HG03521 (cell line): ENCODE results near the gene SMIM5.
"Not testable (repeated sequence)": the region's sequence is repeated elsewhere in the genome, so short reads cannot be mapped to it uniquely, and the experiment has no call there.

Experiments used
- ATAC-seq: cut with Tn5 transposase; IDR thresholded peaks from one replicate; pipeline ENCODE4 v1.9.1; 2021; ENCODE audit warnings: mild to moderate bottlenecking, moderate library complexity; ENCODE audit not compliant: unreplicated experiment

The SMIM5 gene

DNA sequence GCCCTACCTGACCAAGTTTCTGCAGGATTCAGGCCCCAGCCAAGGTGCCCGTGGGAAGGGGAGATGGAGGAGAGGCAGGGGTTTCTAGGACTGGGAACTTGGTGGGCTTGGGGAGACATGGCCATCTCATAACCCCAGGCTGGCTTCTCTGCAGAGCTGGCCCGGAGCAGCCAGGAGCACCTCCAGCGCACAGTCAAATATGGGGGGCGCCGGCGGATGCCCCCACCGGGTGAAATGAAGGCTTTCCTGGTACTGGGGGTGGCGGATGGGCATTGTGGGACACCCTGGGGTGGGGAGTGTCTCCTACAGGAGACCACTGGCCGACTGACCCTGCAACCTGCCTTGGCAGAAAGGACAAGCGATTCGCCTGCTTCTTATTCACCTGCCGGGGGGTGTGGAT lies 9.2 kb upstream of the SMIM5 start:
- ATAC-seq: no peak

DNA sequence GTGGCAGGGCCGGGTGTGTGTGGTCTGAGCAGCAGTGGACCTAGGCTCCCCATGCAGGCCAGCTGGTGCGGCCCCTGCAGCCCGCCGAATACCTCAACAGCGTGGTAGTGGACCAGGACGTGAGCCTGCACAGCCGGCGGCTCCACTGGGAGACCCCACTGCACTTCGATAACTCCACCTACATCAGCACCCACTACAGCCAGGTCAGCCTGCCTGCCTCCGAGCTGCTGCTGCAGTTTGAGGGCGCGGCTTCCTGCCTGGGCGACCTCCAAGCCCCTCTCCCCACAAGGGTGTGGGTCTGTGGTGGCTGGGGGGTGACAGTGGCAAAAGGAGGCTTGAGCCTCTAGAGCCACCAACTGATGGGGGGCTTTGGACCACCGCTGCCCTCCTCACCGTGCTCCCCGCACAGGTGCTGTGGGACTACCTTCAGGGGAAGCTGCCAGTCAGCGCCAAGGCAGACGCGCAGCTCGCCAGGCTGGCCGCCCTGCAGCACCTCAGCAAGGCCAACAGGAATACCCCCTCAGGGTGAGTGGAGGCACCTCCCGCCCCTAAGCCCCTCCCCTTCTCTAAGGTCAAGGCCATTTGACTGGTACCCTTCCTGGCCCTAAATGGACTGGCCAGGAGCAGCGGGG lies 8.4 kb upstream of the SMIM5 start:
- no peak for ATAC-seq

DNA sequence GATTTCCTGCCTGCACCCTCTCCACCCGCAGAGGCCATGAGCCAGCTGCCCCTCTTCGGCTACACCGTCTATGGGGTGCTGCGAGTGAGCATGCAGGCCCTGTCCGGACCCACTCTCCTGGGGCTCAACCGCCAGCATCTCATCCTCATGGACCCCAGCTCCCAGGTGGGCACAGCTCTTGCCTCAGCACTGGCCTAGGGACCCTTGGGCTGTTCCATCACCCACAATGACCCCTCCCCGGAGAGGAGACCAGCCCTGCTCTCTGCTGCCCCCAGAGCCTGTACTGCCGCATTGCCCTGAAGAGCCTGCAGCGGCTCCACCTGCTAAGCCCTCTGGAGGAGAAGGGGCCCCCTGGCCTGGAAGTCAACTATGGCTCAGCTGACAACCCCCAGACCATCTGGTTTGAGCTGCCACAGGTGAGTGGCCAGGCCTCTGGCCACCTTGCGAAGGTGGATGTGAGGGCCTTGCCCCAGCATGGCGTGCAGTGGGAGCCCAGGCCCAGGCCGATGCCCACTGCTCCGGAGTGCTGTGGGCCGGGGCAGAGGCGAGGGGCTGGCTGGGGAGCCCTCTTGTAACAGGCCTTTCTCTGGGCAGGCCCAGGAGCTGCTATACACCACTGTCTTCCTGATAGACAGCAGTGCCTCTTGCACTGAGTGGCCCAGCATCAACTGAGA lies 7.3 kb upstream of the SMIM5 start:
- no peak for ATAC-seq

DNA sequence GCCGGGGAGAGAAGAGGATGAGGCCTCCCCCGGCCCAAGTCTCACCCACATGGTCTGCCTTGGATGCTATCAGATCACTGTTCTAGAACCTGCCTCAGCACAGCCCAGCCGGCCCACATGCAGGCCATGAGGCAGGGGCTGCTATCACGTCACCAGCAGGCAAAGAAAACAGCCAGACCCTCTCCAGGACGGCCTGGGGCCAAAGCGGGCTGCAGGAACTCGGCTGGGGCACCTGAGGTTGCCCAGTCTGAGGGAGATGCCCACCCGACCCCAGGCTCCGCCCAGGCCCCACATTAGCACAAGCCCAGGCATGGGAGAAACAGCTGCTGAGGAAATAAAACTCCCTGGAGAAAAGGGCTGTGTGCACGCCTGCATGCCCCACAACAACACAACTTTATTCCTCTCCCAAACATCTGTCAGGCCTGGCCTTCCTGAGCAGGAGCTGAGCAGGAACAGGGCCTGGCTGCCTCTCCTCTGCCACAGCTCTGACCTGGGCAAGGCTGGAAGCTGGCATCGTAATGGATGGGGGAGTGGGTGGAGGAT lies 6.7 kb upstream of the SMIM5 start:
- ATAC-seq: no peak

DNA sequence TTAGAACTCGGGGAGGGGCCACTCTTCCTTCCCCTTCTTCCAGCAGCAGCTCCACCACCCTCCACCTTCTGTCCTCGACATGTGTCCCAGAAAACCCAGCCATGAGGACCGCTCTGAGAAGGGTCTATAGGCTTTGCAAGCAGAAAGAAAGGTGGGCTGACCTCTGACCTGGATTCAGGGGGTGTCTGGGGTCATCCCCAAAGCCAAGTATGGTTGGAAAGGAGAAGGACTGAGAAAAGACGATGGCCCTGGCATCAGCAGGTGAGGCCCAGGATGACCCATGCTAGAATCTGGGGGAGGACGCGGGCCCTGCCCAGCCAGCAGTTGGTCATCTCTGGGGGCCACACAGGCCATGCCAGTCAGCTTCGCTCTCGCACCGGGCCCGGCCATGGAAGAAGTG lies 6.1 kb upstream of the SMIM5 start:
- ATAC-seq: no peak

GRCh38 chr17:75628425-75628824 lies 4.8 kb upstream of the SMIM5 start:
- no peak for ATAC-seq

DNA sequence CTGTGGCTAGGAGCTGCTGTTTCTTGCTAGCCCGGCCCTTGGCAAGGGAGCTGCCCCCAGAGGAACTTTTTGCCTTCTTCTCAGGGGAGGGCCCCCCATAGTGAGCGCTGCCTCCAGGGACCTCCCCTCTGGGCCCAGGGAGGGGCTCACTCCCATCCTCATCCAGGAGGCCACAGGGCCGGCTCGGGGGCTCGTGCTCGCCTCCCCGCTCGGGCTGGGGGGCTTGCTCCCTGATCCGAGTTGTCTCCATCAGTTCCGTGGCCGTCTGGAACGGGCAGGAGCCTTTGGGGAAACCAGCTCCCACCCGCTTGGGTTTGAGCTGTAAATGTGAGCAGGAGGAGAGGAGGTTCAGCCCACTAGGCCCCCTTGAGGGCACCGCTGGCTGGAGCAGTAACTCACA lies 4.1 kb upstream of the SMIM5 start:
- no peak for ATAC-seq

DNA sequence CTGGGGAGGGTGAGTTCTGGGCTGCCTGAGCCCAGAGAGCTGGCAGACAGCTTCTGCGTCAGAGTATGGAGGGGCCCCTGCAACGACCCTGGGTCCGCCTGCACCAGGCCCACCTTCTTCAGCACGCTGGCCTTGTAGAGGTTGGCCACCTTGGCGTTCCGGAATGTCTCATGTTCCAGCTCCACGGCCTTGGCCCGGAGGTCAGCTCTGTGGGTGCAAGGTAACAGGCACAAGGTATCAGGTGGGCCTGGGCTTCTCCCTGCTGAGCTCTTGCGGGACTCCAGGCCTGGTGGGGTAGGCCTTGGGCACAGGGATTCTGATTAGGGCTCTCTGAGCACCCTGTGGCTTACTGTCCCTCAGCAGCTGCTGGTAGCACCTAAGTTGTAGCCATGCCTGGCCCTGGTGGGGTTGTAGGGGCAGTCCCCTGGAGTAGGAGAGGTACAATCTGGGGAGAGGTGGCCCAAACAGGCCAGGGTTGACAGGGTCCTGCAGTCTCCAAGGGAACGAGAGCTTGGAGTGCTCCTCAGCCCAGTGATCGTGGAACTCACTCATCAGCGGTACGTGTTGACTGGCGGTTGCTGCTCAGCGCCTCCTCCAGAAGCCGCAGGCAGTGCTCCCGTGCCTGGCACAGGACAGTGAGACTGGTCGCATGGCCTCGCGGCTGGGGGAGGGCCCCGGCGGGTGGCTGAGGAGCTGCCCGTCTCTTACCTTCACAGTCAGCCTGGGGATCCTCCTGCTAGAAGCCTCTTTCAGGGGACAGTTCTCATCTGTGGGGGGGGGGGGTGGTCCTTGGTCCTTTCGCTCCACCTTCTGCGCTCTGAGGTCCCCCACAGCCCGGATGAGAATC lies 2.9 kb upstream of the SMIM5 start:
- no peak for ATAC-seq

DNA sequence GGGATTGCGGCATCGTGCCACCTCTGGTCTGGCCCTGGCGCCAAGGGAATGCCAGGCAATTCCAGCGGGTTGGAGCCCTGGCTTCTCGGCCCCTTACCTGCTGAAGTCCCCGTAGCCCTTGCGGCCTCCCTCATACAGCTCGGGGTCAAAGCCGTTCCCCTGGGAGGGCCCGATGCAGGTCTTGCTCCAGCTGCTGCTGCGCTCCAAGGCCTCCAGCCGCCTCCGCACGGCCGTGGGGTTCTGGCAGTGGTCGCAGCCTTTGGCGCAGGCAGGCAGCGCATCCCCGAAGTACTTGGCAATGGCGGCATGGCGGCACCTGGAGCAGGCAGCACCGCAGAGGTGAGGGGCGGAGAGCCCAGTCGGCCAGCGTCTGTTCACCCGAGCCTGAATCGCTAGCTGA lies 1.9 kb upstream of the SMIM5 start:
- no peak for ATAC-seq

DNA sequence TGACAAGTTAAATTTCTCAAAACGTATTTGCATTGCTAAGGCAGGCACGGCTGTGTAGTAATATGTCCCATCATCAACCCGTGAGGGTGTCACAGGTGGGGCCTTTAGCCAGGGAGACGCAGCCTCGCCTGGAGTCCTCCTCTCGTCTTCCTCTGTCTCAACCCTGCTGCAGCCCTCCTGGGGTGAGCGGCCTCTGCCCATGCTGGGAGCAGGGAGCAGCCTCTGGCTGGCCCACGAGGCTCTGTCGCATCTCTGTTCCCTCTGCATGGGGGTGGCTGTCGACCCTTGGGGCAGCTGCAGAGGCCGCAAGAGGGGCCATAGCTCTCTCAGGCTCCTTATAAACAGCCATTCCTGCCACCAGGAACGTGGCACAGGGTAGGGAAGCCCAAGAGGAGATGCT lies 806 bp upstream of the SMIM5 start:
- ATAC-seq: no peak

DNA sequence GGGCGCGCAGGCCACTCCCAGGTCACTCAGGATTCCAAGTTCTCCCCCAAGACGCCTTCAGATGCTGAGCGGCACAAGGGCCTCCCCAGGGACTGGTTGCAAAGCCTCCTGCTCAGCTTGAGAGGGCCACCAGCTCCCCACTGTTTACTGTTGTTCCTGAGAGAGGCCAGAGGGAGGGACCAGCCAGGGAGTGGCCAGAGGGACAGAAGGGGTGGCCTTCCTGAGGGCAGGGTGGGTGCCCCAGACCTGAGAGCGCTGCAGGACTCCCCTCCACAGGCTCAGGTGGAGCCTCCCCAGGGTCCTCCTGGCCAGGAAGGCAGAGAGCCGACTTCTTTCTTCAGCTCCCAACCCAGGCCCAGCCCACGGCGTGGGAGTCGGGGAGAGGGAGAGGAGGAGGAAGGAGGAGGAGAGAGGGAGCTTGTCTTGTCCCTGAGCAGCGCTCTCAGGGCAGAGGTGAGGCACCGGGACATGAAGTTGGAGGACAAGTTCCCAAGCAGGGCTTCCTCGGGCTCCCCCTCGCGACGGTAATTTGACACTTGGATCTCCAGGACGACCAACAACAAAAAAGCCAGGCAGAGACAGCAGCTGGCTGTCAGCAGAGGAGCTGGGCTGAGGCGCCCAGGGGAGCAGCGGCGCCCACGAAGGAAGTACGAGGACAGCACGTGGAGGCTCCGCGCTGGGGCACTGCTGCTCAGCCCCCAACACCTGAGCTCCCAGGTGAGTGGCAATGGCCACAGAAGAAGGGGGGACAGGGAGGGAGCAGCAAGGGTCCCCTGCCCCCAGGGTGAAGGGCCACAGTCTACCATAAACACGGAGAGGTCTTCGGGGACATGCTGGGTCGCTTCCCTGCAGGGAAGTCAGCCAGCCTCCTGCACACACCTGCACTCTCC lies 497 bp downstream of the SMIM5 start:
- ATAC-seq: no peak

GRCh38 chr17:75634376-75634740 lies 1.1 kb downstream of the SMIM5 start:
- no peak for ATAC-seq

DNA sequence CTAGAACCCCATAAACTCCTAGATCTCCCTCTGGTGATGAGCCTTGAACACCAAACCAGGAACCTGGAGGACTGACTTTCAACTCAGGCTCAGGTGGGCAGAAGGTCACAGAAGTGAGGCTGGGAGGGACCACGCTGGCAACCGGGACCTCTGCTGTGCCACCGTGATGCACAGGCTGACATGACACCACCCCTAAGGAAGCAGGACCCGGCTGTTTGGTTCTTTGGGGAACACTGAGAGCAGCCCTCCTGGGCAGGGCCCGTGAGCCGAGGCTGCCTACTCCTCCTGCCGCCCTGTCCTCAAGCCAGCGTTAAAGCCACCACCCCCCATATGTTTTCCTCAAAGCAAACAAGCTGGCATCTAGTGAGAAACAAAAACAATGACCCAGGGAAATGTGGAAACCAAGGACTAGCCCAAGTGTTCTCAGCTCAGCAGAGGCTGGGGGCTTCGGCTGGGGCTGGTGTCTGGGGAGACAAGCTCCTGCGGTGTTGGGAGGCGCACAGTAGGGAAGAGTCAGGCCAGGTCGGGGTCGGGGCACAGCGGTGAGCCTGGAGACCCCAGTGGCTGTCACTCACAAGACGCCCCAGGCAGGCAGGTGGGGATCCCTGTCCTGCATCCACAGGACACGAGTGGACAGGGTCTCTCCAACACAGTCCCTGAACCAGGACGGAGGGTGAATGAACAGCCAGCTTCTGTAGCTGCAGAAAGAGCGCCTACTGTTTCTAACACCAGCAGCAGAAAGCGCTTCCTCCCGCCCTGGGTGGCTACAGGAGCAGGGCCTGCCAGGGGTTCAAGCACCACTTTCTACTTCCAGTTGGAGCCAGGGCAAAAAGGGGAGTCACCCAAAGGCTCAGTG lies 1.7 kb downstream of the SMIM5 start:
- no peak for ATAC-seq

- no peak for ATAC-seq
Observed at GRCh38 chr17:75635610-75636202, 2.5 kb downstream of the SMIM5 start.

DNA sequence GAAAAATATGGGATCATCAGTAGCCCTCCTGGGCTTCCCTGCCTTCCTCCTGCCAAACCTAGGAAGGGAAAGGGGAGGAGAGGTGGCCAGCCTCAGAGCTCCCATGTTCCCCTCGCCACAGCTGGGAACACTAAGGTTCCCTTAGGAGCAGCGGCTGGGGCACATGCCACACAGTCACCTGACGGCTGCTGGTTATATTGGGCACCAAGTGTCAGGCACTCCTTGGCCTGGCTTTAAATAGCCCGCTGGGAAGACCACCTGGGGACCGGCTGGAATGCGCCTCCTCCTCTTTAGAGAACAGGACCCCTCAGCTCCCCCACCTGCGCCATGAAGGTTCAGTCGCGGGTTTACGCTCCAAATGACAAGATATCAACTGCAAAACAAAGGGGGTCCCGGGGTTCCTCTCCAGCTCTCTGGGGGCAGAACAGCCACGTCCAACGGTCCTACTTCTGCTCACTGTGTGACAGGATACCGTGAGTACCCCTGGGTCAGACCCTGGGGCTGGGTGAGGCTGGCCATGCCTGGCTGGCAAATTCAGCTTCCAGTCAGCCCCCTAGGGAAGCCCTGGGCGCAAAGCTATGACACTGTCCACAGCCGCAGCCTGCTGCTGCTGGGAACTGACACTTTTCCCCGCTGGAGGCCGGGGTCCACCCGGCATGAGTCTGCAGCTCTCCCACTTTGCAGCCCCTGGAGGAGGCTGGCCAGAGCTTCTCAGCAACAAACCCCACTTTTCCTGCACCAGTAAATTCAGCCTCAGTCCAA lies 3.3 kb downstream of the SMIM5 start:
- no peak for ATAC-seq

DNA sequence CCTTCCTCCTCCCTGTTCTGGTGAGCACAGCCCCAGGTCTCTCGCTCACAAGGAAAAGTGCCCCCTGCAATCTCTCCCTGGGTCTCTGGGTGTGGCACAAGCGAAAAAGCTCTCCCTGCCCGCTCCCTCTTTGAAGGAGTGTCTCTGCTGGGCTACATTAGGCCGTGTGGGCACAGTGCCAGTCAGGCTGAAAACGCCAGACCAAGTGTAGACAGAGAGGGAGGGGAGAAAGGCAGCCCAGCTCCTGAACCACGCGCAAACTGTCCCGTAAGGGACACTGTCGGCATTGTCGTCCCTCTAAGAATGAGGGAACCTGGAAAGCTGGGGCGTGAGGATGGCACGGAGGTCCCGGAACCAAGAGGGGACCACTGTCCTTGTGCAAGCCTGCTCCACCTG lies 3.9 kb downstream of the SMIM5 start:
- no peak for ATAC-seq

DNA sequence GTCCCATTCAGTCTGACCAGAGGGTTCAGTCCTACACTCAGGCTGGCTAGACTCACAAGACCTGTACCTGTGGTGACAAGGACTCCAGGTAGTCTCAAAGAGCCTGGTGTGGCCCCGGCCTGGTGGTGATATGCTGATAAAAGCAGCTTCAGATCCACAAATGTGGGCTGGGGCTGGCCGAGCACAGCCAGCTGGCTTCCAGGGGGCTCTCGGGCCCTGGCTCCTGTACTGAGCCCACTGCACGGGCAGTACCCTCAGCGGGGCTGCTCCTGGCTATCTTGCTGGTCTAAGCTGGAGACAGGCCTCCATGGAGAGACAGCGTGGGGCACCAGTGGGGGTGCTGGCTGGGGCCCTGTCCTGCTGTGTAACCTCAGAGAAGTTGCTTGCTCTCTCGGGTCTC lies 4.3 kb downstream of the SMIM5 start:
- no peak for ATAC-seq

- ATAC-seq: not testable (repeated sequence)
Observed at GRCh38 chr17:75638039-75638438, 4.8 kb downstream of the SMIM5 start.

DNA sequence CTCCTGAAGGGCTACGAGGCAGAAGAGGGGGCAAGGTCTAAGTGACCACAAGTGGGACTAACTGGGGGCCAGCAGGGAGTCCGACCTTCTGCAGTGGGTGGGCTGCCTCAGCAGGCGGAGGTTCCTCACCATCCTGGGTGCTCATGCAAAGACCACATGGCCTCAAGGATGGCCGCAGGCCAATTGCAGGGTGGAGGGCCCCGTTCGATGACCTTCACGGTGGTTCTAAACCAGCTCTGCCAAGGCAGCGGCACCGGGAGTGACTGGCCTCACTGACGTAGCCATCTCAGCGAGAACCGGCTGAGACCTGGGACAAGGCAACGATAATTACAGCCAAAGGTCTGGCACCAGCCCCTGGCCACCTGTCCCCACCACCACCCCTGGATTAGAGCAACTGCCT lies 5.7 kb downstream of the SMIM5 start:
- ATAC-seq: no peak
